ENCODE measurements around the gene MAN1A2.
A peak's percentile ranks its signal among the peaks of the same experiment; 100 is the strongest.
"Not testable (repeated sequence)": the region's sequence is repeated elsewhere in the genome, so short reads cannot be mapped to it uniquely, and the experiment has no call there.

MAN1A2 gene

DNA sequence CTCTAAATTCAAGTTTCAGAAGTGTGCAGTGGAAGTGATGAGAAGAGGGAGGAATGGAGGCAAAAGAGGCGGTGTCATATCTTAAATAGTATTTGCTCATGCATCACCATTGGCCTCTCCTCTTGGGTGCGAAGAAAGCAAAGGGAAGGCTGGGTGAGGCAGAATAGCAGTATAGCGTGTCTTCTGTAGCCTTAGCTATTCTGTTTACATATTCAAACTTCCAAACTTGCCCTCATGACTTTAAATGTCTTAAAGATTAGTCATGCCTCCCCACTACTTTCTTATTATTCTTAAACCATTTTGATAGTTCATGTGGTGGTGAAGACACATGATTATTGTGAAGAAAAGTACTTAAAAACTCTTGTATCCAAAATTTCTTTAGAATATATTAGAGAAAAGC is 134.0 kb downstream of the MAN1A2 start:
- DNase-seq = no peak

DNA sequence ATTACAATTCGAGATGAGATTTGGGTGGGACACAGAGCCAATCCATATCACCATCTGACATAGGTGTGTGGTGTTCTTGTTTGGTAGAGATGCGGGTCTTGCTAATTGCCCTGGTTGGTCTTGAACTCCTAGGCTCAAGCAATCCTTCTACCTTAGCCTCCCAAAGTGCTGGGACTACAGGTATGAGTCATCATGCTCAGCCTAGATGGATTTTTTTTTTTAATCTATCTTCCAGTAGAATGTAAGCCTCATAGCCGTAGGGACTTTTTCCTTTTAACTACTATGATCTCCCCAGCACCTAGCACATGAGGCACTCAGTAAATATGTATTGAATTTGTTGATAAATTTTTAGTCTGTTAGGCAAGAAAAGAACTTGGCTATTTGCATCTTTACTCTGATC is 144.0 kb downstream of the MAN1A2 start:
- no peak for DNase-seq

DNA sequence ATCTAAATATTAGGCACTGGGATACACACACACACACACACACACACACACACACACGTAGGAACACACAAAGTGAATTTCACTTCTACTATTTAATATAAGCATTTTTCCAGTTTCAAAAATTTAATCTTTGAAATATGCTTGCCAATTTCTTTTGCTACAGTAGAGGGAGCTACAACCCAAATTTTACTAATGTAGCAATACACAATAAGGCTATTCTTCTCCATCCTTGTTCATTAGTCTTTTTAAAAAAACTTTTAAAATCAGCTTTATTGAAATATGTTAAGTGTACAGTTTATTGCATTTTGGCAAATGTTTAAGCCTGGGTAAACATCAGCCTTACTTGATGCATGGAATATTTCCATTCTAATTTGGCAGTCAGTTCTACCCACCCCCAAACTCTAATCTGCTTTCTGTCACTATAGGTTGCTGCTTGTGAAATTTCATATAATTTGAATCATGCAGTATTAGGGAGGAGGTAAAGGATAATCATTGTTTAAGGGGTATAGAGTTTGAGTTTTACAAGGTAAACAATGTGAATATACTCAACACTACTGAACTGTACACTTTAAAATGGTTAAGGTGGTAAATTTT is 145.6 kb downstream of the MAN1A2 start:
- DNase-seq = peak in 1 of 14 donors; percentile 4

DNA sequence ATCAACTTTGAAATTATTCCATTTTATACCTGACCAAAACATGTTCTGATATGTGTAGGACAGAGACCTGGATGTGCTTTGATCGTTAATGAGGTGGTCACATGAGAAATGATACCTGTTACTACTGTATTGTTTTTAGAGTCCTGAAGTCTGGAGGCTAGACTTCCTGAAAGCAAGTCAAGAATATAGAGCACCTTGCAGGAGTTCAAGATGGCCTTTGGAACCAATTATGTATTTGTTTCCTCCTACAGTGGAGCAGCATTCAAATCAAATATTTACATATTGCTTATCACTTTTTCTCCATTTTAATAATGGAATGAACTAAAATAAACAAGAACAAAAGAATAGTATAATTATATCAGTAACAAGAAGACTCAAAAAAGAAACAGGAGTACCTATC is 155.9 kb downstream of the MAN1A2 start:
- DNase-seq = no peak

DNA sequence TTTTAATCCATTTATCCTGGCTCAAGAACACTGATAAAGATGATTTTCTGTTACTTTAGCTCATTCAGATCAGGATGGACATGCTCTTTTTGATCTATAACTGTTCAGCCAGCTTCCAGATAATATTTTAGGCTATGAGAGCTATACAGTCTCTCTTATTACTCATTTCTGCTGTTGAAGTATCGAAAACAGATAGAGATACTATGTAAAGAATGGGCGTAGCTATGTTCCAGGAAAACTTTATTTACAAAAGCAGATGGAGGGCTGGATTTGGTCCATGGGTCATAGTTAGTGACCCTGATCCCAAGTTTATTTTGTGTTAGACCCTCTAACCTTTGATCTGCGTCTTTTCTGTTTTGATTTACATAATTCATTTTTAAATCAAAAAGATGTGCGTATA is 159.8 kb downstream of the MAN1A2 start:
- no peak for DNase-seq

DNA sequence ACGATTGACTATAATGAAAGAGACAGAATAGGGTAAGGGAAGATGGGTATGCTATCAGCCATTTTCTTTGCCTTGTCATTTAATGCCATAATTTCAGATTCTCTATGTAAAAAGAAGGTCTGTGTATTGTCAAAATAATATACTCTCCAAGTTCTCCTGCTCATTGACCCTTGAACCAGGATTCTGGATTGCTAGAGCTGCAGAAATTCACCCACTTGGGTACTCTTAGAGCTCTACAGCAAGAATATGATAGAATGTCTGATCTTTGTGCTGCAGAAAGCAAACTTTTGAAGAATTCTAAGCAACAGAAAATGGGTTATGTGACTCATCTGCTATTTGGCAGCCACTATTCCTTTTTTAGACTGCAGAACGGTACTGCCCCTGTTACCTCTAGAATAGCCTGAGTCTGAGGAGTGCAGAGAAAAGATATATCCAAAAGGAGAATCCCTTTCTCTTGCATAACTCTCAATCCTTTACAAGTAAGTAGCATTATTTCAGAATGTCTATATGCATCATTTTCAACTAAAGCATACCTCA is 160.4 kb downstream of the MAN1A2 start:
- DNase-seq = no peak

DNA sequence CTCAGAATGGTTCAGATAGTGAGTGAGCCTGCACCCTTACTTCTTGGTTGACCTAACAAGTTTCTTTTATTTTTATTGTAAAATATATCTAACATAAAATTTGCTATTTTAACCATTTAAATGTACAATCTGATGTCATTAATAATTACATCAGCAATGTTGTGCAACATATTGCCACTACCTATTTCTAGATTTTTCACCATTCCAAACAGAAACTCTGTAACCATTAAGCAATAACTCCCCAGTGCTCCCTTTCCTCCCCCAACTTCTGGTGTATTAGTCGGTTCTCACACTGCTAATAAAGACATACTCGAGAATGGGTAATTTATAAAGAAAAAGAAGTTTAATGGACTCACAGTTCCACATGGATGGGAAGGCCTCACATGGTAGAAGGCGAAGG is 162.4 kb downstream of the MAN1A2 start:
- no peak for DNase-seq

DNA sequence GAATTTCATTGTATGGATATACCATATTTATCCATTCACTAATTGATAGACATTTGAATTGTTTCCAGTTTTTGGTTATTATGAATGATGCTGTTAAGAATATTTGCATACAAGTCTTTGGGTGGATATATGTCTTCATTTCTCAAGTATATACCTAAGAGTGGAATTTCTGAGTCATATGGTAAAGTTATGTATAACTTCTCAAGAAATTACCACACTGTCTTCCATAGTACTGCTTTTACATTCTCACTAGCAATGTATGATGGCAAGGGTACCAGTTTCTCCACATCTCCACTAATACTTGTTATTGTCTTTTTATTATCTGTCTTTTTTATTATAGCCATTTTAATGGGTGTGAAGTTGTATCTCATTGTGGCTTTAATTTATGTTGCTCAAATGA is 164.0 kb downstream of the MAN1A2 start:
- DNase-seq = no peak

DNA sequence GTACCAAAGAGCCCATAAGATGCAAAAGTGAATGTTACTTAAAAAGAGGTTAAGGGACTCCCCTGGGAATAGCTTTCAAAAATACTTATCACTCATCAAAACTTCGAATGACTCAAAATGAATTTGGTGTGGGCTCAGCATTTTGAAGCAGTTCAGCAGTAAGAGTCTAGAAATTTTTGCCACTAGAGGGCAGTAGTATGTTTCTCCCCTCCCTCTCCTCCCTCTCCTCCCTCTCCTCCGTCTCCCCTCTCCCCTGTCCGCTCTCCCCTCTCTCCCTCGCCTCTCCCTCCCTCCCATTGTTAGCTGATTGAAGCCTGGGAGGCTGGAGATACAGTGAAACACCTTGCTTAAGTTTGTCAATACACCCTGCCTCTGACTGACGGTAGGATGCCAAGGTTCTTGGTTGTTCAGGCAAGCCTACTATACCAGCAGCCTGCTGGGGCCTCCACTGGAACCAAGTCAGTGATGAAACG is 167.8 kb downstream of the MAN1A2 start:
- peak in 4 of 14 donors; percentile 6 to 52 (median 11) for DNase-seq

DNA sequence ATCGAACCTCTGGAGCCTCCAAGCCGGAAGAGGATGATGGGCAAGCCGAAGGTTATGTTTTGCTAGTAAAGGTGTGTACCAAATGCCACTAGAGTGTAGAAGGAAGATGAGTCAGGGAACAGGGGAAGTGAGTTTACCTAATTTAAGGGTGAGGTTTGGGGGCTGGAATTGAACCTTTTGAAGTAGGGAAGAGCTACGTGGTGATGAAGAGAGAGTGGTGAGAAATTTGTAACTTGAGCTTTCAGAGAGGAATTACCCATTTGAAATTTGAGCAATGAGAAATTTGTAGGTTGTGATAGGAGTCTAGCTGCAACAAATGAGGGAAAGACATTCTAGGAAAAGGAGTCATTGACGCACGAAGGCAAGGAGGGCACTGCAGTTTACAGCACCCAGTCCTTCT is 168.6 kb downstream of the MAN1A2 start:
- DNase-seq = no peak

DNA sequence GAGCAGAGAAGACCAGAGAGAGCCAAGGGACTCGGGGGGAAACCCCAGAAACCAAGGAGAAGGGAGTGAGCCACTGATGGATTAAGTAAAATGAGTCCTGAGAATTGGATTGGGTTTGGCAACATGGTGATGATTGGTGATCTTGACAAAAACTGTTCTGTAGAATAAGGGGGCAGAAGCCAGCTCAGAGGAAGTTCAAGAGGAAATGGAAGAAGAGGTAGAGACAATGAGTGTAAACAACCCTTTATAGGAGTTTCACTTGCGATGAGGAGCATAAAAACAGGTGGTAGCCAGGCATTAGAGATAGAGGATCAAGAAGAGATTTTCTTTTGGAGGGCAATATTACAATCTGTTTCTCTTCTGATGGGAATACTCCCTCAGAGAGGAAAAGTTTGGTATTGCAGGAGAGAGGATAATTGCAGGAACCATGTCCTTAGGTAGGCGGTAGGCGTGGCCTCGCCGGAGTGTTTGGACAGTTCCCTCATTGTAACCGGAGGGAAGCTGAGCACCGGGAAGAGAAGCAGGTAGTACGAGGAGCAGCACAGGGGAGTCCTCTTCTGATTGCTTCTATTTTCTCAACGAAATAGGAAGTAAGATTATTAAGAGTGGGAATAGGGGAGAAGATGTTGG is 170.2 kb downstream of the MAN1A2 start:
- no peak for DNase-seq

DNA sequence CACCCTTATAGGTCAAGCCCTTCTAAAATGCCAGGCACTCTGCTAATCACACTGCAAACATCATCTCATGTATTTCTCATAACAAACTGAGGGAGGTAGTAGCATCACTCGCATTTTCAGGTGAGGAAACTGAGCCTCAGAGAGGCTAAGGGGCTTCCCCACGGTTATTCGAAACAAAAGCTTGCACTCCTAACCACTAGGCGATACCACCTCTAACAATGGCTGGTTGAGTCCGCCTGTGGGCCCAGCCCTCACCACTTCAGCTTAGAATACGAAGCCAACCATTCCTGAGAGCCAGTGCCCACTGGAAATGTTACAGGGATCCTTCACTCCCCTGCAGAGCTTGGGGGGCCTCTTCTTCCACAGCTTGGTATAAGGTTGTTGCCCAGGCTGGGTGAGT is 173.3 kb downstream of the MAN1A2 start:
- DNase-seq = no peak

DNA sequence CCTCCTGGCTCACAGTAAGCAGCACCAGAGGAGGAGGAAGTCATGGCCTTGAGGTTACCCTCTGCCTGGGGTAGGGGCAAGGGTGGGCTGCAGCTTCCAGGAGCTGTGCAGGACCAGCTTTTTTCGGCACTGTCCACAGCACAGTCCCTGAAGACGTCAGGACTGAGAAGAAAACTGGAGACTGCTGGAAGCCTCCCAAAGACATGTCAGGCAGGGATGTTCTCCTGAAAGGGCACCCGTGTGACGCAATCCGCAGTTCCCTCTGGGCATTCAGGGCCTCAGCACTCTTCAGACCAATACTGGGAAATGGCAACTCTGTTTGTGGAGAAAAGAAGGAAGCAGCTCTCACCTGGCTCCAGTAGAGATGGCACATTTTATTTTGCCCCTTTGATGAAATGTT is 173.8 kb downstream of the MAN1A2 start:
- DNase-seq = no peak

DNA sequence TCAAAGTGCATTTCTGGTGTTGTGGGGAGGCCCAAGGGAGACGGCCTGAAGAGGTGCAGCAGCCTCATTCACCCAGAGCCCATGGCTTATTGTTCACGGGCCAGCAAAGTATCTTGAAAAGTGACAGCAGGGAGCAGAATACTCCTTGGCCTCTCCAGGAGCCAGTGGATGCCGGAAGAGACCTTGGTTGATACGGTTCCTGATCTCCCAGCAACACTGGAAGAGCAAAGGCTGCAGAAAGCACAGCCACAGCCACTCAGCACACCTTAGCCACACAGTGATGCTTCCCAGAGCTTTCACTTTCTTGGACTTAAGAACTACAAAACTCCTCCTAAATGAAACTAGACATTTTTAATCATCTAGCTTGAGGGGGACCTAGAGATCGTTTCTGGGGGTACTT is 174.3 kb downstream of the MAN1A2 start:
- DNase-seq = no peak

DNA sequence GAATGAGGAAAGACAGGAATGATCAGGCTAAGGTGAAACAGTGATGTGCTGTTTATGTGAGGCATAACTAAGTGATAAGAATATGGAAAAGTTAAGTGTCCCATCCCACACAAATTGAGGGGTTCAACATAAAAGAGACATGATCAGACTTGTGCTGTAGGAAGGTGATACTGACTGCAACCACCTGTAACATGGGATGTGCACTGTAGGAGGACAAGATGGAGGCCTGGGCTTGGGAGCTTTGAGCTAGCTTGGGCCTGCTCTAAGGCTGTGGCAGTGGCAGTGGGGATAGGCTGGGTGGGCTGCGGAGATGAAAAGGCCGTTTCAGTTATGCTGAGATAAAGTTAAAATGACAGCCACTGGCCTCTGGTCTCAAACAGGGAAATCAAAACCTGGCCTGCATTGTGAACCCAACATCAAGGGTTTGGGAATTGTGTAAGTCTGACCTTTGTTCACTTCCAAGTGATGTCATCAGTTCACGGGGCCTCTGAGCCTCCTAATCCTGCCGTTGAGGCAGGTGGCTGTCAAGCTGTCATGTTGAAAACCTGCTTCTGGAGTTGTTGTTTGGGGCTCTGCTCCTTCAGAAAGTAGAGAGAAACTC is 177.4 kb downstream of the MAN1A2 start:
- no peak for DNase-seq

DNA sequence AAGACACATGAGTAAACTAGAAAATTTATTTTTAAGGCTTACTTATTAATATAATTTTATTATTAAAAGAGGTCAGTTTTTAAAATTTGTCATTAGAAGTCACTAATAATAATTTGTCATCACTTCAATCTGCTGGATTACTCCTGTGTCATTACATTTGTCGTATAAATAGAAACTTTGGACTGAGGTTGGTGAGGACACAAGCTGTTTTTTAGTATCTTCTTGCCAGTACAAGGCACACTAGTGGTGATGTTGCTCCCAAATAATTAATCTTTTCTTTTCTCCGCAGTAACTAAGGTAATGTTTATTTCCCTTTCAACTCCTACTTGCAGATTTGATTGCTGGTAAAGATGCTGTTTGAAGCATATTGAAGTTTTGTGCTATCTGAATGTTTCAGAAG is 179.2 kb downstream of the MAN1A2 start:
- no peak for DNase-seq

DNA sequence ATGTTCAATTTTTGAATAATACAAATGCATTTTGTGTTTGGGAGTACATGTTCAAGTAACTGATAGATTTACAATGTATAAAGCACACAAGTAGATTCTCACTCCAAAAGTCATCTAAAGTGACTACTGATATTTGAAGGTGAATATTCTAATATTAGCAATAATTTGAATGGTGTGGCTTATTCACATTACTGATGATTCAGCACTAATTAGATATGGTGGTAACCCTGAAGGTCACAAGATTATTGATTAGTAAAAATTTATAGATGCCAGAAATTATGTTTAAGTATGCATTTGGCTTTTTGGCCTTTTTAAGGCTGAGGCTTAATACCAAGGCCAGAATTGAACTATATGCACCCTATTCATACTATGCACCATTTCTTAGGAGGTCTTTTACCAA is 186.2 kb downstream of the MAN1A2 start:
- no peak for DNase-seq

DNA sequence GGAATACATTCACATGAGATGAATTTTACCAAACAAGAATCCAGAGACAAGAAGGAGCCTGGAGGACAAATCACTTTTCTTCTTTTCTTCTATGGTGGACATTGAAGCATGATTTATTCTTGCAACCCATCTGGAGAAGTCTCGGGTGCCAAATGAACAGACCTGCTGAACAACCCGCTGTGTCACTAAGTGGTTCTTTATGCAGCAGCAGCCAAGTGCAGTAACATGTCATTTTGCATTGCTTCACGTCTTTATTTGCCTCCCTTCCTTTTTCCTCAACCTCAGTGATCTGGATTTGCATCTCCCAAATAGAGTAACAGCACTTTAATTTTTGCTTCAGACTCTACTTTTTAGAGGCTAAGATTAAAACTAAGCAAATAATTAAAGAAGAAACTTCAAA is 188.6 kb downstream of the MAN1A2 start:
- peak in 2 of 14 donors; percentile 12 to 90 for DNase-seq

DNA sequence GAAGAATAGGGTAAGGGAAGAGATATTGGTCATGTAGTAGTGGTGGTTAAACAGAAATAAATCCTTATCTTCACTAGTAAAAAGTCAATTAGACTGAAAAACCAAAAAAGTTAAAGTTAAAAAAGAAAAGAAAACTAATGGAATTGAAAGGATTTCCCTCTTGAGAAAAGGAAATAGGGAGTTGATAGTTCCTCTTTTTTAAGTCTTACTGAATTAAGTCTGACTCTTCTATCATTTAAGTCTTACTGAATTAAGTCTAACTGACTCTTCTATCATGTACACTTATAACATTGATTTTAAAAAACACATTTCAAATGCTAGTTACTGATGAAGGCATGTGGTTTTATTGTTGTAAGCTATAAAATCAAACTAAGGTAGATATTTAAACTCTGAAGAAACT is 189.1 kb downstream of the MAN1A2 start:
- DNase-seq = no peak

DNA sequence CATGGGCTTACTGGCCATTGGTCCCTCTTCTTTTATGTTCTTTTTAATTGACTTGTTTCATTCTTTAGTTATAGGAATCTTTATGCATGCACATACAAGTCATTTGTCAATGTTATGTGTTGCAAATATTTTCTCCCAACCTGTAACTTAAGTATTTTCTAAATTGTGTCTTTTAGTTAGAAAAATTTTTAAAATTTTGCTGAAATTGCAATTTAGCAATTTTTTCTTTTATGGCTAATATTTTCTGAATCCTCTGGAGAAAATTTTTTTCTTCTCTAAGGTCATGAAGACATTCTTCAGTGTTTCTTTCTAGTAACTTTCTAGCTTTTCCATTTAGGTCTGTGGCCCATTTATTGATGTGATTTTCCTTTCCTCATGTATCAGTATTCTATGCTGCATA is 189.7 kb downstream of the MAN1A2 start:
- no peak for DNase-seq

DNA sequence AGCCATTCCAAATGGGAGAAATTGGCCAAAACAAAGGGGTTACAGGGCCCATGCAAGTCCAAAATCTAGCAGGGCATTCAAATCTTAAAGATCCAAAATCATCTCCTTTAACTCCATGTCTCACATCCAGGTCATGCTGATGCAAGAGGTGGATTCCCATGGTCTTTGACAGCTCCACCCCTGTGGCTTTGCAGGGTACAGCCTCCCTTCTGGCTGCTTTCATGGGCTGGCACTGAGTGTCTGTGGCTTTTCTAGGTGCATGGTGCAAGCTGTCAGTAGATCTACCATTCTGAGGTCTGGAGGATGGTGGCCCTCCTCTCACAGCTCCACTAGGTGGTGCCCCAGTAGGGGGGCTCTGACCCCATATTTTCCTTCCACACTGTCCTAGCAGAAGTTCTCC is 191.2 kb downstream of the MAN1A2 start:
- not testable (repeated sequence) for DNase-seq

DNA sequence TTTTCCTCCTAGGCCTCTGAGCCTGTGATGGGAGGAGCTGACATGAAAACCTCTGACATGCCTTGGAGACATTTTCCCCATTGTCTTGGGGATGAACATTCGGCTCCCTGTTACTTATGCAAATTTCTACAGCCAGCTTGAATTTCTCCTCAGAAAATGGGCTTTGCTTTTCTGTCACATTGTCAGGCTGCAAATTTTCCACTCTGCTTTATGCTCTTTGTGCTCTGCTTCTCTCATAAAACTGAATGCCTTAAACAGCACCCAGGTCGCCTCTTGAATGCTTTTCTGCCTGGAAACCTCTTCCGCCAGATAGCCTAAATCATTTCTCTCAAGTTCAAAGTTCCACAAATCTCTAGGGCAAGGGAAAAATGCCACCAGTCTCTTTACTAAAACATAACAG is 191.9 kb downstream of the MAN1A2 start:
- no peak for DNase-seq

DNA sequence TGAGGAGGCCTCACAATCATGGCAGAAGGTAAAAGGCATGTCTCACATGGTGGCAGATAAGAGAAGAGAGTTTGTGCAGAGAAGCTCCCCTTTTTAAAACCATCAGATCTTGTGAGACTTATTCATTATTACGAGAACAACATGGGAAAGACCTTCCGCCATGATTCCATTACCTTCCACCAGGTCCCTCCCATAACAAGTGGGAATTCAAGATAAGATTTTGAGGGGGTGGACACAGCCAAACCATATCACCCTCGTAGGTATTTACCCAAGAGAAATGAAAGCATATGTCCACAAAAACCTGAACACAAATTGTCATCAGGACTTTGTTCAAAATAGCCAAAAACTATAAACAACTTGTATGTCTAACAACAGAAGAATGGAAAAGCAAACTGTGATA is 192.7 kb downstream of the MAN1A2 start:
- no peak for DNase-seq

DNA sequence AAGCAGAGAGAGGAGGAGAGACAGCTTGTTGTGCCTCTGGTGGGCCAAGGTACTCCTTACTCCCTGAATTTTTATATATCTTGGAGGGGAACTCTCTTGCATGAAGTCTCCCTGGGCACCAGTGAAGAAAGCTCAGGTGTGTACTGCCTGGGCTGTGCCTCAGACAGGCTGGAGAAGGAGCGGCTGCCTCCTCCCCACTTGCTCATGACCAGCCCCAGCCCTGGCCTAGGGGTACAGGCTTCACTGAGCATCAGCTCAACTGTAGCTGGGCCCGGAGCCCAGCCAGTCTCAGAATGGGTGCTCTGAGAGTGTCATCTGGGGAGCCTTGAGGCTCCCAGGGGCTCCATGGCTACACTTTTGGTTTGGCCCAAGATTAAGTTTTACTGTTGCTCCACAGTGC is 193.8 kb downstream of the MAN1A2 start:
- no peak for DNase-seq
